Stimulated activated naive CD4-positive, alpha-beta T cell treated with Interleukin-2 at 50 U/mL for 16 hours (primary cell): ENCODE data around the gene COMT.

Experiments used
- DNase-seq: peaks from one replicate; lab custom pipeline; 2025; lab: John Stamatoyannopoulos, UW

COMT gene

GRCh38 chr22:19982991-19983578 is 41.5 kb downstream of the COMT start:
- DNase-seq = no peak

- no peak for DNase-seq
Observed at GRCh38 chr22:19983741-19984140, 42.2 kb downstream of the COMT start.

GRCh38 chr22:19984201-19984753 is 42.7 kb downstream of the COMT start:
- DNase-seq = no peak

- no peak for DNase-seq
Observed at GRCh38 chr22:19984851-19985811, 43.6 kb downstream of the COMT start.

GRCh38 chr22:19986011-19986409 is 44.4 kb downstream of the COMT start:
- DNase-seq = no peak

GRCh38 chr22:19986410-19987341 is 45.1 kb downstream of the COMT start:
- peak; percentile 34 for DNase-seq

- DNase-seq = no peak
Observed at GRCh38 chr22:19987394-19988306, 46.1 kb downstream of the COMT start.

- no peak for DNase-seq
Observed at GRCh38 chr22:19988331-19988808, 46.8 kb downstream of the COMT start.

- DNase-seq = no peak
Observed at GRCh38 chr22:19988965-19989724, 47.6 kb downstream of the COMT start.

GRCh38 chr22:19989725-19990067 is 48.1 kb downstream of the COMT start:
- DNase-seq = no peak

- DNase-seq = no peak
Observed at GRCh38 chr22:19990188-19990587, 48.6 kb downstream of the COMT start.

GRCh38 chr22:19990609-19991394 is 49.2 kb downstream of the COMT start:
- DNase-seq = no peak

GRCh38 chr22:19991395-19991644 is 49.7 kb downstream of the COMT start:
- DNase-seq = no peak

GRCh38 chr22:19991645-19992451 is 50.3 kb downstream of the COMT start:
- DNase-seq = no peak

GRCh38 chr22:19992481-19992911 is 50.9 kb downstream of the COMT start:
- no peak for DNase-seq

- DNase-seq = no peak
Observed at GRCh38 chr22:19992921-19993355, 51.4 kb downstream of the COMT start.

- DNase-seq = no peak
Observed at GRCh38 chr22:19993926-19994325, 52.4 kb downstream of the COMT start.

- no peak for DNase-seq
Observed at GRCh38 chr22:19994851-19995610, 53.5 kb downstream of the COMT start.
